ENCODE data around the gene GSG1L. TPM values are rescaled to one million over a fixed set of nuclear protein-coding genes. Genes with fewer than 3 reads are reported as not detected.

The GSG1L gene
- total and polyA plus RNA-seq, 2 of the 13 experiments (the other 11 are each of a cell fraction or from before 2014, with no cell fraction given), result not detected

- TF ChIP-seq GPN1 (CRISPR knock-in tag; IDR thresholded peaks at IDR 0.05; ENCODE audit: borderline replicate concordance) (0 out of 2 replicates have a peak, but pooled peaks have one; percentile 87), REST (IDR thresholded peaks at IDR 0.05; ENCODE audit: borderline replicate concordance in 1 of 2, low read depth in 1 of 2, low read length in 2 of 2) (peak; percentile 98 to 99), NCOA2 (CRISPR knock-in tag; IDR thresholded peaks at IDR 0.05) (peak; percentile 69), RXRB (CRISPR knock-in tag; IDR thresholded peaks at IDR 0.05; ENCODE audit: borderline replicate concordance) (peak; percentile 39; the same call in 1 of the 2 replicates), ZNF350 (CRISPR knock-in tag; IDR thresholded peaks at IDR 0.05; ENCODE audit: borderline replicate concordance, low read depth) (0 out of 2 replicates have a peak, but pooled peaks have one; percentile 23), ZNF605 (CRISPR knock-in tag; IDR thresholded peaks at IDR 0.05) (peak; percentile 83), HINFP (CRISPR knock-in tag; IDR thresholded peaks at IDR 0.05; ENCODE audit: low read depth) (no peak; the same call in 1 of the 2 replicates), THAP8 (CRISPR knock-in tag; IDR thresholded peaks at IDR 0.05; ENCODE audit: borderline replicate concordance) (no peak), CBX1 (IDR thresholded peaks at IDR 0.05; ENCODE audit: low read depth) (no peak), ZNF746 (CRISPR knock-in tag; IDR thresholded peaks at IDR 0.05) (0 out of 2 replicates have a peak, but pooled peaks have one; percentile 56), MAF1 (CRISPR knock-in tag; IDR thresholded peaks at IDR 0.05; ENCODE audit: borderline replicate concordance) (no peak), ZNF256 (CRISPR knock-in tag; conservative IDR thresholded peaks at IDR 0.05) (peak; percentile 75), SKI (IDR thresholded peaks at IDR 0.05; ENCODE audit: partially characterized antibody) (no peak), CSRNP2 (CRISPR knock-in tag; conservative IDR thresholded peaks at IDR 0.05; ENCODE audit: low read depth) (peak; percentile 70; the same call in 1 of the 2 replicates), ZBTB49 (CRISPR knock-in tag; IDR thresholded peaks at IDR 0.05; ENCODE audit: borderline replicate concordance) (peak; percentile 87; the same call in 1 of the 2 replicates), ZNF333 (CRISPR knock-in tag; IDR thresholded peaks at IDR 0.05; ENCODE audit: borderline replicate concordance) (peak; percentile 42; the same call in 1 of the 2 replicates), BORCS8-MEF2B (CRISPR knock-in tag; IDR thresholded peaks at IDR 0.05) (peak; percentile 75; the same call in 1 of the 2 replicates)
Observed at GRCh38 chr16:27795992-27796614, 267.4 kb downstream of the GSG1L start (continued).

Data from HepG2 (cell line).